ENCODE data around the gene DOK5. TPM values are rescaled to one million over a fixed set of nuclear protein-coding genes. Genes with fewer than 3 reads are reported as not detected.
"Not testable (repeated sequence)": the region's sequence is repeated elsewhere in the genome, so short reads cannot be mapped to it uniquely, and the experiment has no call there.

Gene DOK5
- total and polyA plus RNA-seq, 2 of the 8 experiments (the other 6 are each of a cell fraction or from before 2014, with no cell fraction given) = 8.9 to 15.0 TPM

- H4K8ac ChIP-seq (ENCODE audit: extremely low read depth, insufficient read depth, low read length); POLR2A ChIA-PET (ENCODE audit: partially characterized antibody); H4K5ac ChIP-seq (ENCODE audit: insufficient read length, low read depth, low read length); H3K4ac ChIP-seq (replicated peaks; ENCODE audit: insufficient read length, low read depth, low read length); H3K9ac ChIP-seq (replicated peaks in 1 of 4; ENCODE audit: extremely low read depth in 1 of 4, low read depth in 3 of 4, low read length in 3 of 4); H3K23ac ChIP-seq (ENCODE audit: insufficient read length); H3K4me3 ChIP-seq (ENCODE audit: extremely low read depth in 1 of 4, insufficient read depth in 2 of 4, low read depth in 3 of 4, low read length in 4 of 4); FAIRE-seq; H3K79me2 ChIP-seq (ENCODE audit: control insufficient read depth in 1 of 2, insufficient read depth in 2 of 2, low read length in 2 of 2); H3K4me2 ChIP-seq (ENCODE audit: insufficient read depth in 1 of 2, low read depth in 2 of 2, low read length in 2 of 2); H4K20me1 ChIP-seq (replicated peaks in 1 of 2; ENCODE audit: control insufficient read depth in 1 of 2, insufficient read depth in 2 of 2, low read length in 2 of 2); H3K36me3 ChIP-seq (ENCODE audit: control insufficient read depth in 2 of 4, insufficient read depth in 4 of 4, low read length in 3 of 4); H3K9me3 ChIP-seq (ENCODE audit: insufficient read depth in 2 of 2, low read depth in 1 of 2, low read length in 1 of 2); H3K56ac ChIP-seq (replicated peaks; ENCODE audit: insufficient read length, low read depth, low read length); H3K14ac ChIP-seq (ENCODE audit: insufficient read length); H3K27me3 ChIP-seq (replicated peaks in 1 of 4; ENCODE audit: control insufficient read depth in 3 of 4, extremely low read depth in 1 of 4, insufficient read depth in 3 of 4, low read length in 3 of 4); H4K91ac ChIP-seq (replicated peaks; ENCODE audit: insufficient read length, low read length); H3K18ac ChIP-seq (ENCODE audit: extremely low read depth, low read length); H2AFZ ChIP-seq (ENCODE audit: low read length); H2BK120ac ChIP-seq (replicated peaks; ENCODE audit: low read depth, low read length); DNase-seq (ENCODE audit: low read depth in 1 of 2, low spot score in 2 of 2); H2AK5ac ChIP-seq (ENCODE audit: low read depth, low read length); H3K79me1 ChIP-seq (ENCODE audit: low read depth, low read length); H2BK12ac ChIP-seq (ENCODE audit: low read depth, low read length); H3K27ac ChIP-seq (ENCODE audit: low read depth, low read length): not testable (repeated sequence)
- H3K4me1 ChIP-seq (replicated peaks in 1 of 4; ENCODE audit: control insufficient read depth in 3 of 4, insufficient read depth in 4 of 4, low read length in 3 of 4) = peaks cover 4 to 15% (median 7%) of the 10 kb centered on the region in 4 experiments; a peak in 5 of 7 replicates
- H2BK5ac ChIP-seq (ENCODE audit: low read depth, low read length) = 0 out of 2 replicates have a peak overlapping the region, but pooled peaks have one; percentile 37
- H2BK15ac ChIP-seq (ENCODE audit: low read length) = peak overlapping the region; percentile 25; the same call in 1 of the 2 replicates
- peaks cover 10% of the 10 kb centered on the region for H3K23me2 ChIP-seq (ENCODE audit: low read depth, low read length)
- 85% methylated on average over 7 of the region's 7 CpGs; no CpG with 5 or more reads in 1 of the 2 experiments for WGBS, 2 experiments (ENCODE audit: extremely low coverage in 1 of 2, insufficient coverage in 1 of 2, insufficient read length in 1 of 2, insufficient replicate concordance in 2 of 2, low coverage in 1 of 2, low lambda C conversion rate in 2 of 2, missing lambda C conversion rate in 1 of 2)
- CTCF ChIA-PET (ENCODE audit: partially characterized antibody) = interaction anchor here (1.0 to 1.9 kb wide), 2 partner anchors 16 to 23 kb away, joined by 3 to 7 read pairs; no protein-coding TSS in a partner anchor
- H2BK20ac ChIP-seq (ENCODE audit: low read length) = peak overlapping the region; percentile 9; the same call in 1 of the 2 replicates
Measured at GRCh38 chr20:54479937-54480336, 4.5 kb downstream of the DOK5 start.
